Epithelial cell of esophagus (primary cell): Measurements from ENCODE around the gene NAP1L1.
A peak's percentile ranks its signal among the peaks of the same experiment; 100 is the strongest.

Experiments used
- DNase-seq: peaks from one replicate; pipeline ENCODE4 v3.0.0; 2010; ENCODE audit warnings: low read depth
- H3K4me3 ChIP-seq: 2 replicates; pipeline ENCODE4 v1.5.1; 2011; ENCODE audit warnings: mild to moderate bottlenecking, low read length, control low read depth
- TF ChIP-seq, protein P1 (sequence below): IDR thresholded peaks from 2 replicates; pipeline ENCODE4 v1.5.1; 2011; ENCODE audit warnings: low read depth, mild to moderate bottlenecking, low read length, control low read depth, inconsistent platforms; ENCODE audit not compliant: insufficient read depth; ENCODE audit errors: missing control alignments

NAP1L1 gene

GRCh38 chr12:76117067-76117691, 32.7 kb upstream of the NAP1L1 start:
- TF ChIP-seq, protein P1, sequence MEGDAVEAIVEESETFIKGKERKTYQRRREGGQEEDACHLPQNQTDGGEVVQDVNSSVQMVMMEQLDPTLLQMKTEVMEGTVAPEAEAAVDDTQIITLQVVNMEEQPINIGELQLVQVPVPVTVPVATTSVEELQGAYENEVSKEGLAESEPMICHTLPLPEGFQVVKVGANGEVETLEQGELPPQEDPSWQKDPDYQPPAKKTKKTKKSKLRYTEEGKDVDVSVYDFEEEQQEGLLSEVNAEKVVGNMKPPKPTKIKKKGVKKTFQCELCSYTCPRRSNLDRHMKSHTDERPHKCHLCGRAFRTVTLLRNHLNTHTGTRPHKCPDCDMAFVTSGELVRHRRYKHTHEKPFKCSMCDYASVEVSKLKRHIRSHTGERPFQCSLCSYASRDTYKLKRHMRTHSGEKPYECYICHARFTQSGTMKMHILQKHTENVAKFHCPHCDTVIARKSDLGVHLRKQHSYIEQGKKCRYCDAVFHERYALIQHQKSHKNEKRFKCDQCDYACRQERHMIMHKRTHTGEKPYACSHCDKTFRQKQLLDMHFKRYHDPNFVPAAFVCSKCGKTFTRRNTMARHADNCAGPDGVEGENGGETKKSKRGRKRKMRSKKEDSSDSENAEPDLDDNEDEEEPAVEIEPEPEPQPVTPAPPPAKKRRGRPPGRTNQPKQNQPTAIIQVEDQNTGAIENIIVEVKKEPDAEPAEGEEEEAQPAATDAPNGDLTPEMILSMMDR, result no peak
- no peak overlapping the region for H3K4me3 ChIP-seq
- no peak for DNase-seq

GRCh38 chr12:76113800-76114757, 29.6 kb upstream of the NAP1L1 start:
- no peak overlapping the region for H3K4me3 ChIP-seq
- TF ChIP-seq, protein P1, result no peak
- DNase-seq, result peak; percentile 57

GRCh38 chr12:76111209-76111749, 26.8 kb upstream of the NAP1L1 start:
- TF ChIP-seq, protein P1, result no peak
- no peak for DNase-seq
- H3K4me3 ChIP-seq, result no peak overlapping the region

DNA sequence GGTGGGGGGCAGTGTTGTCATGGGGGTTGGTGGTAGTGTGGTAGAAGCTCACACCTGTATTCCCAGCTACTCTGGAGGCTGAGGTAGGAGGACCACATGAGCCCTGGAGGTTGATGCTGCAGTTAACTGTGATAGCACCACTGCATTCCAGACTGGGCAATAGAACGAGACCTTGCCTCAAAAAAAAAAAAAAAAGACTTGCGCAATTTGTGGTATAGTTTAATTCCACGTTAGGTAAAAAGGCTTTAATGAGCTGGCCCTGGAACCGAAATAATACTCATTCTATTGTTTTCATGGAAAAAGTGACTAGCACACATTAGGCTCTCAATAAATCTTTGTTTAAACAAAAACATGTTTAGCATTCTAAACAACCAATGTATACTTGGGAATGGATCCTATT, 25.4 kb upstream of the NAP1L1 start:
- DNase-seq, result no peak
- TF ChIP-seq, protein P1, result no peak
- no peak overlapping the region for H3K4me3 ChIP-seq

DNA sequence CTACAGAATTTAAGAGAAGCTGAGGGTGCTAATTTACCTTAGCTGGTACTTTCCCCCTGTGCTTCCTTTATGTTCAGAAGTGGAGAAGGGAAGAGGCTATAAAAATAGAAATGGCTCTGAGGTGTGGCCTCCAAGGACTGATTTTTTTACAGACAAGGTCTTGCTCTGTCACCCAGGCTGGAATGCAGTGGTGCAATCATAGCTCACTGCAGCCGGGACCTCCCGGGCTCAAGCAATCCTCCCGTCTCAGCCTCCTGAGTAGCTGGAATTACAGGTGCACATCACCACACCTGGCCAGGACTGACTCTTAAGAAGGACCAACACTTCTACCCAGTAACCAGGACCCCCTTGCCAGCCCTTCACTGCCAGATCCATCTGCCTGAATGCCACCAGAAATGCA, 23.9 kb upstream of the NAP1L1 start:
- TF ChIP-seq, protein P1, result no peak
- no peak overlapping the region for H3K4me3 ChIP-seq
- DNase-seq, result no peak

DNA sequence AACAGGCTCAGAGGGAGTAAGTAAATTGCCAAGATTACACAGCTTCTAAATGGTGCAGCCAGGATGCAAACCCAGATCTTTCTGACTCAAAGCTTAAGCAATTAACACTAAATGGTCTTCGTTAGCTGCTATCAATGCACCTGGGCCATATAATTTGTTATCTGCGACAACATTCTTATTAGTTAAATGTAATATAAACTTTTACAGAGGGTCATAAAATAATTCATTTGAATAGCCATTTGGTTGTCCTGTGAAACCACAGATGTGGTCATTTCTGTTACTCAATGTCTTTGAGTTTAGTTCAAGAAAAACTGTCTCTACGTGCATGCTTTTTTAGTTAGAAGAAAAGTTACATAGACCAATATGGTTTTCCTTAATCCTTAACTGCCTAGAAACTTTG, 22.1 kb upstream of the NAP1L1 start:
- H3K4me3 ChIP-seq, result no peak overlapping the region
- TF ChIP-seq, protein P1, result no peak
- DNase-seq, result no peak

- no peak for DNase-seq
- H3K4me3 ChIP-seq, result no peak overlapping the region
- TF ChIP-seq, protein P1, result no peak
Observed at GRCh38 chr12:76103958-76104357, 19.5 kb upstream of the NAP1L1 start.
